Thyroid gland (tissue), 4 donors: ENCODE results near the gene OAT.

Experiments
- CTCF ChIP-seq, 6 experiments: fragments of 200-600 bp in 3 of 6; fragments of 450-650 bp in 3 of 6; sonication (generic) in 3 of 6; IDR thresholded peaks; one replicate each; pipeline ENCODE4 v1.5.1; 2016 to 2019; ENCODE audit warnings: antibody characterized with exemption in 6 of 6, mild to moderate bottlenecking in 2 of 6, inconsistent platforms in 1 of 6, moderate library complexity in 1 of 6
- POLR2A ChIP-seq, 2 donors: fragments of 450-650 bp; IDR thresholded peaks; one replicate each; pipeline ENCODE4 v1.6.1; 2017; ENCODE audit warnings: antibody characterized with exemption in 2 of 2, mild to moderate bottlenecking in 2 of 2, moderate library complexity in 1 of 2

- TF ChIP-seq POLR2A (IDR thresholded peaks at IDR 0.05), result peak in 1 of 2 donors; percentile 84
- peak in 4 of 6 experiments; percentile 13 to 55 (median 46) for TF ChIP-seq CTCF (IDR thresholded peaks at IDR 0.05)
Observed at GRCh38 chr10:124461642-124462347, 43.1 kb upstream of the OAT start, which contains the start of gene LHPP.
